Measurements from ENCODE around the gene RAET1L. TPM values are rescaled to one million over a fixed set of nuclear protein-coding genes. Genes with fewer than 3 reads are reported as not detected.

The RAET1L gene
- total and polyA plus RNA-seq, 2 experiments from 2014 or later: not detected

DNA sequence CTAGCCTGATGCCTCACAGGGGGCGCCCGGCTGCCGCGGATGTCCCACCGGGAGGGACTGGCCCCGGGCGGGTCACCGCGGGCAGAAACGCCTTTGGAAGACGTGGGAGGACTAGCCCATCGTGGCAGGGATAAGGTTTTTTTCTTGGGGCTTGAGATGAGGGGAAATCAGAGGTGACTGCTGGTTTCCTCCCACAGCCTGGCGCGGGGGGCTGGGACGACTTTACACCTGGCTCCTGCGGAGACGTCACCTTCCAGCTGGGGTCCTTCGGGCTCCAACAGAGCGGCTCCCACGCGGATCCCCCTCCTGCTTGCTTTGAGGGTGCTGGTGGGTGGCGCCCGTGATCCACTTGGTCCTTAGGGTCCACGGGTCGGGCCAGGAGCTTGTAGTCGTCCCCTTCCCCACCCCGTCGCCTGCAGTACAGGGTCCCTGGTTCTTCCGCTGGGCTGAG, 32.2 kb upstream of the RAET1L start:
- H3K36me3 ChIP-seq (ENCODE audit: insufficient read depth): no peaks in the 10 kb centered on the region
- TF ChIP-seq EZH2 (IDR thresholded peaks at IDR 0.05; ENCODE audit: low read depth, unreplicated experiment) (no peak), STAT1 (IDR thresholded peaks at IDR 0.05; ENCODE audit: unreplicated experiment) (no peak), ZNF114 (CRISPR knock-in tag; IDR thresholded peaks at IDR 0.05) (no peak), EZH2phosphoT487 (IDR thresholded peaks at IDR 0.05; ENCODE audit: unreplicated experiment) (no peak), JUNB (IDR thresholded peaks at IDR 0.05; ENCODE audit: unreplicated experiment) (no peak), CREB1 (CRISPR knock-in tag; IDR thresholded peaks at IDR 0.05; ENCODE audit: low read depth) (no peak)
- TF ChIP-seq, protein P1, sequence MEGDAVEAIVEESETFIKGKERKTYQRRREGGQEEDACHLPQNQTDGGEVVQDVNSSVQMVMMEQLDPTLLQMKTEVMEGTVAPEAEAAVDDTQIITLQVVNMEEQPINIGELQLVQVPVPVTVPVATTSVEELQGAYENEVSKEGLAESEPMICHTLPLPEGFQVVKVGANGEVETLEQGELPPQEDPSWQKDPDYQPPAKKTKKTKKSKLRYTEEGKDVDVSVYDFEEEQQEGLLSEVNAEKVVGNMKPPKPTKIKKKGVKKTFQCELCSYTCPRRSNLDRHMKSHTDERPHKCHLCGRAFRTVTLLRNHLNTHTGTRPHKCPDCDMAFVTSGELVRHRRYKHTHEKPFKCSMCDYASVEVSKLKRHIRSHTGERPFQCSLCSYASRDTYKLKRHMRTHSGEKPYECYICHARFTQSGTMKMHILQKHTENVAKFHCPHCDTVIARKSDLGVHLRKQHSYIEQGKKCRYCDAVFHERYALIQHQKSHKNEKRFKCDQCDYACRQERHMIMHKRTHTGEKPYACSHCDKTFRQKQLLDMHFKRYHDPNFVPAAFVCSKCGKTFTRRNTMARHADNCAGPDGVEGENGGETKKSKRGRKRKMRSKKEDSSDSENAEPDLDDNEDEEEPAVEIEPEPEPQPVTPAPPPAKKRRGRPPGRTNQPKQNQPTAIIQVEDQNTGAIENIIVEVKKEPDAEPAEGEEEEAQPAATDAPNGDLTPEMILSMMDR (conservative IDR thresholded peaks at IDR 0.05; ENCODE audit: low read depth in 2 of 2): no peak
- TF ChIP-seq, protein P2, sequence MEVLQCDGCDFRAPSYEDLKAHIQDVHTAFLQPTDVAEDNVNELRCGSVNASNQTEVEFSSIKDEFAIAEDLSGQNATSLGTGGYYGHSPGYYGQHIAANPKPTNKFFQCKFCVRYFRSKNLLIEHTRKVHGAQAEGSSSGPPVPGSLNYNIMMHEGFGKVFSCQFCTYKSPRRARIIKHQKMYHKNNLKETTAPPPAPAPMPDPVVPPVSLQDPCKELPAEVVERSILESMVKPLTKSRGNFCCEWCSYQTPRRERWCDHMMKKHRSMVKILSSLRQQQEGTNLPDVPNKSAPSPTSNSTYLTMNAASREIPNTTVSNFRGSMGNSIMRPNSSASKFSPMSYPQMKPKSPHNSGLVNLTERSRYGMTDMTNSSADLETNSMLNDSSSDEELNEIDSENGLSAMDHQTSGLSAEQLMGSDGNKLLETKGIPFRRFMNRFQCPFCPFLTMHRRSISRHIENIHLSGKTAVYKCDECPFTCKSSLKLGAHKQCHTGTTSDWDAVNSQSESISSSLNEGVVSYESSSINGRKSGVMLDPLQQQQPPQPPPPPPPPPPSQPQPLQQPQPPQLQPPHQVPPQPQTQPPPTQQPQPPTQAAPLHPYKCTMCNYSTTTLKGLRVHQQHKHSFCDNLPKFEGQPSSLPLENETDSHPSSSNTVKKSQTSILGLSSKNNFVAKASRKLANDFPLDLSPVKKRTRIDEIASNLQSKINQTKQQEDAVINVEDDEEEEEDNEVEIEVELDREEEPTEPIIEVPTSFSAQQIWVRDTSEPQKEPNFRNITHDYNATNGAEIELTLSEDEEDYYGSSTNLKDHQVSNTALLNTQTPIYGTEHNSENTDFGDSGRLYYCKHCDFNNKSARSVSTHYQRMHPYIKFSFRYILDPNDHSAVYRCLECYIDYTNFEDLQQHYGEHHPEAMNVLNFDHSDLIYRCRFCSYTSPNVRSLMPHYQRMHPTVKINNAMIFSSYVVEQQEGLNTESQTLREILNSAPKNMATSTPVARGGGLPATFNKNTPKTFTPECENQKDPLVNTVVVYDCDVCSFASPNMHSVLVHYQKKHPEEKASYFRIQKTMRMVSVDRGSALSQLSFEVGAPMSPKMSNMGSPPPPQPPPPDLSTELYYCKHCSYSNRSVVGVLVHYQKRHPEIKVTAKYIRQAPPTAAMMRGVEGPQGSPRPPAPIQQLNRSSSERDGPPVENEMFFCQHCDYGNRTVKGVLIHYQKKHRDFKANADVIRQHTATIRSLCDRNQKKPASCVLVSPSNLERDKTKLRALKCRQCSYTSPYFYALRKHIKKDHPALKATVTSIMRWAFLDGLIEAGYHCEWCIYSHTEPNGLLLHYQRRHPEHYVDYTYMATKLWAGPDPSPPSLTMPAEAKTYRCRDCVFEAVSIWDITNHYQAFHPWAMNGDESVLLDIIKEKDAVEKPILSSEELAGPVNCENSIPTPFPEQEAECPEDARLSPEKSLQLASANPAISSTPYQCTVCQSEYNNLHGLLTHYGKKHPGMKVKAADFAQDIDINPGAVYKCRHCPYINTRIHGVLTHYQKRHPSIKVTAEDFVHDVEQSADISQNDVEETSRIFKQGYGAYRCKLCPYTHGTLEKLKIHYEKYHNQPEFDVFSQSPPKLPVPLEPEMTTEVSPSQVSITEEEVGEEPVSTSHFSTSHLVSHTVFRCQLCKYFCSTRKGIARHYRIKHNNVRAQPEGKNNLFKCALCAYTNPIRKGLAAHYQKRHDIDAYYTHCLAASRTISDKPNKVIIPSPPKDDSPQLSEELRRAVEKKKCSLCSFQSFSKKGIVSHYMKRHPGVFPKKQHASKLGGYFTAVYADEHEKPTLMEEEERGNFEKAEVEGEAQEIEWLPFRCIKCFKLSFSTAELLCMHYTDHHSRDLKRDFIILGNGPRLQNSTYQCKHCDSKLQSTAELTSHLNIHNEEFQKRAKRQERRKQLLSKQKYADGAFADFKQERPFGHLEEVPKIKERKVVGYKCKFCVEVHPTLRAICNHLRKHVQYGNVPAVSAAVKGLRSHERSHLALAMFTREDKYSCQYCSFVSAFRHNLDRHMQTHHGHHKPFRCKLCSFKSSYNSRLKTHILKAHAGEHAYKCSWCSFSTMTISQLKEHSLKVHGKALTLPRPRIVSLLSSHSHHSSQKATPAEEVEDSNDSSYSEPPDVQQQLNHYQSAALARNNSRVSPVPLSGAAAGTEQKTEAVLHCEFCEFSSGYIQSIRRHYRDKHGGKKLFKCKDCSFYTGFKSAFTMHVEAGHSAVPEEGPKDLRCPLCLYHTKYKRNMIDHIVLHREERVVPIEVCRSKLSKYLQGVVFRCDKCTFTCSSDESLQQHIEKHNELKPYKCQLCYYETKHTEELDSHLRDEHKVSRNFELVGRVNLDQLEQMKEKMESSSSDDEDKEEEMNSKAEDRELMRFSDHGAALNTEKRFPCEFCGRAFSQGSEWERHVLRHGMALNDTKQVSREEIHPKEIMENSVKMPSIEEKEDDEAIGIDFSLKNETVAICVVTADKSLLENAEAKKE (CRISPR knock-in tag; IDR thresholded peaks at IDR 0.05): no peak
- no peak overlapping the region for H3K4me3 ChIP-seq
- H3K27ac ChIP-seq (ENCODE audit: low read depth): no peak overlapping the region
- no peaks in the 10 kb centered on the region for H3K4me1 ChIP-seq (ENCODE audit: insufficient read depth)
- H3F3A ChIP-seq (replicated peaks; ENCODE audit: low read depth): no peaks in the 10 kb centered on the region
- peaks cover 23% of the 10 kb centered on the region for H3K27me3 Mint-ChIP-seq (ENCODE audit: insufficient read depth, low read depth, poor library complexity)
- H4K20me1 ChIP-seq (replicated peaks; ENCODE audit: insufficient read depth): no peaks in the 10 kb centered on the region
- H3K36me3 Mint-ChIP-seq (ENCODE audit: low read depth): peaks cover 13% of the 10 kb centered on the region
- H3K9me2 ChIP-seq (ENCODE audit: insufficient read depth): 0 out of 2 replicates have a peak, but pooled peaks cover 5% of the 10 kb centered on the region
- no peak for DNase-seq (ENCODE audit: low spot score)
- H3K4me3 Mint-ChIP-seq: no peak overlapping the region
- no peak overlapping the region for H3K4me2 ChIP-seq
- no peaks in the 10 kb centered on the region; the same call in 2 of the 3 replicates for H3K4me1 Mint-ChIP-seq
- no peaks in the 10 kb centered on the region for H3K79me2 ChIP-seq (replicated peaks; ENCODE audit: insufficient read depth)
- H3K27me3 ChIP-seq (ENCODE audit: insufficient read depth): no peaks in the 10 kb centered on the region
- ATAC-seq: no peak
- peaks cover 28% of the 10 kb centered on the region for H3K9me3 Mint-ChIP-seq
- H2AFZ ChIP-seq: no peak overlapping the region
- H3K27ac Mint-ChIP-seq: no peak overlapping the region

Measured in GM23338 (cell line).